Activated T-helper 2 cell treated with anti-CD3 and anti-CD28 coated beads, Interferon-gamma antibody, Interleukin-2, Interleukin-4, amounts not matched to agents 10 μg/mL and 5 μg/mL and 100 μg/mL, durations not matched to agents 14 hours and 24 hours and 36 hours (primary cell): ENCODE results near the gene KLLN. TPM values are rescaled to one million over a fixed set of nuclear protein-coding genes. Genes with fewer than 3 reads are reported as not detected.

Experiments used
- DNase-seq: peaks from one replicate; pipeline ENCODE4 v3.0.0; 2021; ENCODE audit warnings: low spot score
- H3K27ac Mint-ChIP-seq: one replicate; pipeline ENCODE4 v1.8.0; 2021; ENCODE audit warnings: mixed read lengths
- H3K27me3 Mint-ChIP-seq: one replicate; pipeline ENCODE4 v1.8.0; 2021; ENCODE audit warnings: low read depth, mixed read lengths
- H3K36me3 Mint-ChIP-seq: one replicate; pipeline ENCODE4 v1.8.0; 2021; ENCODE audit warnings: low read depth, mixed read lengths
- H3K4me1 Mint-ChIP-seq: one replicate; pipeline ENCODE4 v1.8.0; 2021; ENCODE audit warnings: low read depth, mixed read lengths
- H3K4me3 Mint-ChIP-seq: one replicate; pipeline ENCODE4 v1.8.0; 2021; ENCODE audit warnings: low read depth, mild to moderate bottlenecking, moderate library complexity, mixed read lengths
- H3K9me3 Mint-ChIP-seq: one replicate; pipeline ENCODE4 v1.8.0; 2021; ENCODE audit warnings: mixed read lengths
- intact Hi-C: fragments of 100-400 bp; cut with micrococcal nuclease; formaldehyde crosslinking; loops from one replicate; pipeline ENCODE4 v1.15.1; 2023
- total RNA-seq: library from RNA; stranded (reverse); gene quantifications from 2 replicates; pipeline ENCODE4 v1.2.3, GENCODE V29; 2022

KLLN gene
- total RNA-seq, 1 donor from 2014 or later: 0.55 TPM

GRCh38 chr10:87826653-87827052 lies 36.7 kb downstream of the KLLN start:
- Mint-ChIP-seq H3K4me3 (no peak overlapping the region), H3K27ac (no peak overlapping the region), H3K27me3 (peaks cover 10% of the 10 kb centered on the region), H3K36me3 (peaks cover 4% of the 10 kb centered on the region), H3K9me3 (no peaks in the 10 kb centered on the region), H3K4me1 (peaks cover 37% of the 10 kb centered on the region)
- intact Hi-C loops: no loop called here
- no peak for DNase-seq

GRCh38 chr10:87819289-87819585 lies 44.1 kb downstream of the KLLN start:
- Mint-ChIP-seq H3K4me3 (peak overlapping the region; percentile 42), H3K27me3 (peaks cover 10% of the 10 kb centered on the region), H3K9me3 (no peaks in the 10 kb centered on the region), H3K27ac (no peak overlapping the region), H3K36me3 (peaks cover 10% of the 10 kb centered on the region), H3K4me1 (peaks cover 29% of the 10 kb centered on the region)
- DNase-seq: no peak
- intact Hi-C loops: loop anchor here (2.0 to 5.0 kb wide), 2 partner anchors 56 to 453 kb away; no protein-coding TSS in a partner anchor

GRCh38 chr10:87818505-87819288 lies 44.6 kb downstream of the KLLN start:
- peak; percentile 50 for DNase-seq
- Mint-ChIP-seq H3K27me3 (peaks cover 6% of the 10 kb centered on the region), H3K4me3 (peak overlapping the region; percentile 84), H3K4me1 (peaks cover 29% of the 10 kb centered on the region), H3K36me3 (peaks cover 11% of the 10 kb centered on the region), H3K27ac (peak overlapping the region; percentile 85), H3K9me3 (no peaks in the 10 kb centered on the region)
- intact Hi-C loops: loop anchor here (1.0 to 5.0 kb wide), 4 partner anchors 12 to 454 kb away; no protein-coding TSS in a partner anchor

- H3K36me3 Mint-ChIP-seq: peaks cover 14% of the 10 kb centered on the region
- peak; percentile 88 for DNase-seq
- H3K27me3 Mint-ChIP-seq: peaks cover 3% of the 10 kb centered on the region
- no peaks in the 10 kb centered on the region for H3K9me3 Mint-ChIP-seq
- peak within 1 kb of the TSS; percentile 85 for H3K27ac Mint-ChIP-seq
- H3K4me1 Mint-ChIP-seq: peaks cover 29% of the 10 kb centered on the region
- peak within 1 kb of the TSS; percentile 84 for H3K4me3 Mint-ChIP-seq
- intact Hi-C loops: loop anchor here (1.0 to 5.0 kb wide), 4 partner anchors 12 to 454 kb away; no protein-coding TSS in a partner anchor
Observed at GRCh38 chr10:87817609-87818504, 45.5 kb downstream of the KLLN start, which contains the start of gene ATAD1. Gene ATAD1 (minus strand): TSS chr10:87818226. CDS start chr10:87814599, 3,627 bp downstream.

- H3K9me3 Mint-ChIP-seq: no peaks in the 10 kb centered on the region
- H3K27ac Mint-ChIP-seq: peak overlapping the region; percentile 85
- H3K27me3 Mint-ChIP-seq: no peaks in the 10 kb centered on the region
- peak overlapping the region; percentile 84 for H3K4me3 Mint-ChIP-seq
- H3K4me1 Mint-ChIP-seq: peaks cover 29% of the 10 kb centered on the region
- DNase-seq: no peak
- peaks cover 21% of the 10 kb centered on the region for H3K36me3 Mint-ChIP-seq
- intact Hi-C loops: loop anchor here (5.0 kb wide), 1 partner anchor 455 kb away; no protein-coding TSS in a partner anchor
Observed at GRCh38 chr10:87816898-87817608, 46.3 kb downstream of the KLLN start.

GRCh38 chr10:87816163-87816897 lies 47.0 kb downstream of the KLLN start:
- Mint-ChIP-seq H3K27me3 (no peaks in the 10 kb centered on the region), H3K4me3 (peak overlapping the region; percentile 84), H3K27ac (no peak overlapping the region), H3K36me3 (peaks cover 28% of the 10 kb centered on the region), H3K4me1 (peaks cover 31% of the 10 kb centered on the region), H3K9me3 (no peaks in the 10 kb centered on the region)
- no peak for DNase-seq
- intact Hi-C loops: loop anchor here (5.0 kb wide), 1 partner anchor 456 kb away; no protein-coding TSS in a partner anchor

Other genes with a start within 250 kb of the KLLN start
- 0.21 and 0.25 TPM in 2 replicates for gene PAPSS2, start 203.7 kb downstream of the KLLN start, total RNA-seq
- gene ATAD1, start 45.3 kb downstream of the KLLN start, total RNA-seq: 43.4 and 50.2 TPM in 2 replicates
- gene PTEN, start 92 bp upstream of the KLLN start, total RNA-seq: 48.5 and 53.5 TPM in 2 replicates